Caco-2 (cell line): ENCODE results near the gene TRIO. TPM values are rescaled to one million over a fixed set of nuclear protein-coding genes. Genes with fewer than 3 reads are reported as not detected.
A peak's percentile ranks its signal among the peaks of the same experiment; 100 is the strongest.

Experiments
- BruUV-seq: library from RNA; stranded (reverse); fragments of 400-500 nt; replicated peaks from 2 replicates; lab custom pipeline; 2021; lab: Mats Ljungman, UMichigan
- CTCF ChIA-PET: fragments of 300-600 bp; sonication (Branson Sonifier 250); formaldehyde crosslinking; loops from one replicate; lab custom pipeline; 2022; ENCODE audit warnings: antibody characterized with exemption; lab: Charles Lee
- POLR2A ChIA-PET: fragments of 300-600 bp; sonication (Branson Sonifier 250); formaldehyde crosslinking; loops from one replicate; lab custom pipeline; 2022; ENCODE audit warnings: antibody characterized with exemption; lab: Charles Lee
- DNase-seq, 2 experiments: peaks; one replicate each; pipeline versions ENCODE4 v3.0.0 to v3.0.0-alpha.2; 2020 to 2022
- H3K27me3 ChIP-seq: replicated peaks from 2 replicates; pipeline ENCODE4 v1.6.0; 2011; ENCODE audit warnings: low read length; ENCODE audit not compliant: control insufficient read depth, insufficient read depth
- H3K36me3 ChIP-seq: 2 replicates; pipeline ENCODE4 v1.5.1; 2011; ENCODE audit warnings: low read length; ENCODE audit not compliant: control insufficient read depth, insufficient read depth
- H3K4me1 ChIP-seq: fragments of 250-450 bp; sonication (Bioruptor Pico); 2 replicates; pipeline ENCODE4 v1.5.1; 2020; ENCODE audit warnings: mild to moderate bottlenecking
- H3K4me3 ChIP-seq: 2 replicates; pipeline ENCODE4 v1.5.1; 2011; ENCODE audit warnings: low read depth, mild to moderate bottlenecking, control low read depth, low read length
- H3K9me3 ChIP-seq: fragments of 250-450 bp; sonication (Bioruptor Pico); 2 replicates; pipeline ENCODE4 v1.5.1; 2020; ENCODE audit warnings: mild to moderate bottlenecking, moderate library complexity
- H3K27ac Mint-ChIP-seq: one replicate; pipeline ENCODE4 v1.8.0; 2022; ENCODE audit warnings: mixed read lengths; ENCODE audit not compliant: unreplicated experiment
- H3K27me3 Mint-ChIP-seq: one replicate; pipeline ENCODE4 v1.8.0; 2022; ENCODE audit warnings: mixed read lengths; ENCODE audit not compliant: insufficient read depth, unreplicated experiment
- H3K36me3 Mint-ChIP-seq: one replicate; pipeline ENCODE4 v1.8.0; 2022; ENCODE audit warnings: mild to moderate bottlenecking, mixed read lengths; ENCODE audit not compliant: insufficient read depth, unreplicated experiment
- H3K4me1 Mint-ChIP-seq: one replicate; pipeline ENCODE4 v1.8.0; 2022; ENCODE audit warnings: low read depth, mixed read lengths; ENCODE audit not compliant: unreplicated experiment
- H3K4me3 Mint-ChIP-seq: one replicate; pipeline ENCODE4 v1.8.0; 2022; ENCODE audit warnings: mild to moderate bottlenecking, moderate library complexity, mixed read lengths; ENCODE audit not compliant: unreplicated experiment
- H3K9me3 Mint-ChIP-seq: one replicate; pipeline ENCODE4 v1.8.0; 2022; ENCODE audit warnings: mixed read lengths; ENCODE audit not compliant: unreplicated experiment
- intact Hi-C: fragments of 100-400 bp; cut with micrococcal nuclease; formaldehyde crosslinking; loops from one replicate; pipeline ENCODE4 v1.10.0; 2022; ENCODE audit not compliant: unreplicated experiment
- total RNA-seq: library from RNA; stranded (reverse); gene quantifications from 2 replicates; pipeline ENCODE4 v1.2.3, GENCODE V29; 2022
- TF ChIP-seq, protein P1 (sequence below), 2 experiments: fragments of 200-600 bp in 1 of 2; IDR thresholded peaks; 1 replicate in 1 of 2; 2 replicates in 1 of 2; pipeline versions ENCODE4 v1.5.1 to v1.8.0; 2011 to 2022; ENCODE audit warnings: antibody characterized with exemption in 1 of 2, control low read depth in 1 of 2, inconsistent platforms in 1 of 2, low read depth in 1 of 2, low read length in 1 of 2, mild to moderate bottlenecking in 1 of 2, moderate library complexity in 1 of 2; ENCODE audit not compliant: insufficient read depth in 1 of 2, severe bottlenecking in 1 of 2, unreplicated experiment in 1 of 2

Gene TRIO
- total RNA-seq, 1 experiment from 2014 or later: 92.0 TPM

DNA sequence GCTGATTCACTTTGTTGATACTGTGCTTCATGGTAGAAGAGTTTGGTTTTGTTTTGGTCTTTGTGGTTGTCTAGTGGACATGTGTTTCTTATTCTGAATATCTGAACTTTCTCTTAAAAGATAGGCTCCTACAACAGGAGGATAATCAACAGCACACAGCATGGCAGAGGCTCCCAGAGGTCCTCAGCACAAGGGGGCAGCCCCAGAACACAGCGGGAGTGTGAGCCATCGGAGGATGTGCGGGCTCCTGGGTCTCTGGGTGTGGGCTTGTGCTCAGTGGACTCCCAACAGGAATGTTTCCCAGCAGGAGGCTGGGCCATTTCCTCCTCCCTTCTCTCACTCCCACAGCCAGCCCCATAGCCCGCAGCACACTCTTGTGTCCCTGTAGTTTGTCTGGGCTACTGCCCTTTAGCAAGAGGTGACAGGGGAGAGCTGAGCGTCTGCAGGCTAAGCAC lies 274.2 kb downstream of the TRIO start:
- Mint-ChIP-seq H3K27ac (no peak overlapping the region), H3K4me1 (no peaks in the 10 kb centered on the region)

DNA sequence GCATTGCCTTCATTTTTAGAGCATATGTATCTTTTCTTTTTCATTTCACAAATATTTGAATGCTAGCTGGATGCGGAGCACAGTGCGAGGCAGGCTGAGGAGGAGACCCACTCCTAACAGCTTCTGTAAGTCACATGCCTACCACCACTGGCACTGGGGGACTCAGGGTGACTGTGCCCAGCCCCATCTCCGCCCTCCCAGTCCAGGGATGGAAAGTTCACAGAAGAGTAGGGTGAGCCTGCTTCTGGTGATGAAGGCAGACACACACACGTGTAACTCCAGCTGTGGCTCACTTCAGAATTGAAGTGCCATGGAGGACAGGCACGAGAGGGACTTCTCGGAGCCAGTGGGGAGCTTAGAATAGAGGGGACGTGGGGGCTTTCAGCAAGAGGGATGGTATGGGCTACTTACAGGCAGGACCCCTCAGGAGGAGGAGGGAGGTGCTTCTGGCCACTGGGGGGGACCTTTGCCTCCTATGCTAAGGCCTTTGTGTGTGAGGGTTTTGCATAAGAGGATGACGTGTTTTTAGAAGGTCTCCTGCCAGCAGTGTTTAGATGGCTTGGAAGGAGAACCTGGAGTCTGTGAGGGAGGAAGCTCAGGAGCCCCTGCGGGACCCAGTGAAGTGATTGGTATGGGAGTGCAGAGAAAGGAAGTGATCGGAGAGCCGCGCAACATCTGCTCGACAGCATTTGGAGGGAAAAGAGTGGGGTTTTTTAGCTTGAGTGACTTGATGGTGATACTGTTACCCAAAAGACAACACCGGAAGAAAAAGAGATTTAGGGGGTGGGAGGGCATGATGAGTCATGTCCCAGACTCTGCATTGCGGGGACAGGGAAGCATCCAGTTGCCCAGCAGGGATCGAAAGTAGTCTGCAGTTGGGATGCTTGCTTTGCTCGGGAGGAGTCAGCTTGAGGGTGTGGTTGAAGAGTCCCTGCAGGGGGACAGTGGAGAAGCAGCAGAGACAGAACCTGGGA lies 274.9 kb downstream of the TRIO start:
- H3K4me1 ChIP-seq: no peaks in the 10 kb centered on the region
- H3K36me3 Mint-ChIP-seq: peaks cover 55% of the 10 kb centered on the region
- TF ChIP-seq, protein P1, sequence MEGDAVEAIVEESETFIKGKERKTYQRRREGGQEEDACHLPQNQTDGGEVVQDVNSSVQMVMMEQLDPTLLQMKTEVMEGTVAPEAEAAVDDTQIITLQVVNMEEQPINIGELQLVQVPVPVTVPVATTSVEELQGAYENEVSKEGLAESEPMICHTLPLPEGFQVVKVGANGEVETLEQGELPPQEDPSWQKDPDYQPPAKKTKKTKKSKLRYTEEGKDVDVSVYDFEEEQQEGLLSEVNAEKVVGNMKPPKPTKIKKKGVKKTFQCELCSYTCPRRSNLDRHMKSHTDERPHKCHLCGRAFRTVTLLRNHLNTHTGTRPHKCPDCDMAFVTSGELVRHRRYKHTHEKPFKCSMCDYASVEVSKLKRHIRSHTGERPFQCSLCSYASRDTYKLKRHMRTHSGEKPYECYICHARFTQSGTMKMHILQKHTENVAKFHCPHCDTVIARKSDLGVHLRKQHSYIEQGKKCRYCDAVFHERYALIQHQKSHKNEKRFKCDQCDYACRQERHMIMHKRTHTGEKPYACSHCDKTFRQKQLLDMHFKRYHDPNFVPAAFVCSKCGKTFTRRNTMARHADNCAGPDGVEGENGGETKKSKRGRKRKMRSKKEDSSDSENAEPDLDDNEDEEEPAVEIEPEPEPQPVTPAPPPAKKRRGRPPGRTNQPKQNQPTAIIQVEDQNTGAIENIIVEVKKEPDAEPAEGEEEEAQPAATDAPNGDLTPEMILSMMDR (IDR thresholded peaks at IDR 0.05; ENCODE audit: insufficient read depth in 1 of 2, low read depth in 1 of 2, low read length in 1 of 2, severe bottlenecking in 1 of 2, unreplicated experiment in 1 of 2): no peak
- no peak for DNase-seq
- peaks cover 1% of the 10 kb centered on the region for H3K36me3 ChIP-seq
- intact Hi-C loops: no loop called here
- peak overlapping the region; percentile 66 for H3K27ac Mint-ChIP-seq
- no TSS peak for BruUV-seq
- POLR2A ChIA-PET: no interaction called here
- H3K27me3 Mint-ChIP-seq: no peaks in the 10 kb centered on the region
- H3K9me3 ChIP-seq: no peaks in the 10 kb centered on the region
- no peaks in the 10 kb centered on the region for H3K27me3 ChIP-seq
- H3K9me3 Mint-ChIP-seq: no peaks in the 10 kb centered on the region
- H3K4me3 ChIP-seq: no peak overlapping the region
- H3K4me3 Mint-ChIP-seq: no peak overlapping the region
- H3K4me1 Mint-ChIP-seq: no peaks in the 10 kb centered on the region
- CTCF ChIA-PET: no interaction called here

More for the DNA sequence above, 274.2 kb downstream of the TRIO start:
- CTCF ChIA-PET: no interaction called here
- BruUV-seq: no TSS peak
- no peaks in the 10 kb centered on the region for H3K9me3 Mint-ChIP-seq
- Histone ChIP-seq H3K36me3 (peaks cover 1% of the 10 kb centered on the region), H3K4me1 (no peaks in the 10 kb centered on the region), H3K27me3 (no peaks in the 10 kb centered on the region), H3K9me3 (no peaks in the 10 kb centered on the region), H3K4me3 (no peak overlapping the region)
- intact Hi-C loops: no loop called here
- DNase-seq: no peak
- H3K4me3 Mint-ChIP-seq: no peak overlapping the region
- POLR2A ChIA-PET: no interaction called here
- TF ChIP-seq, protein P1 (IDR thresholded peaks at IDR 0.05; ENCODE audit: insufficient read depth in 1 of 2, low read depth in 1 of 2, low read length in 1 of 2, severe bottlenecking in 1 of 2, unreplicated experiment in 1 of 2): no peak
- H3K27me3 Mint-ChIP-seq: no peaks in the 10 kb centered on the region
- H3K36me3 Mint-ChIP-seq: peaks cover 55% of the 10 kb centered on the region

DNA sequence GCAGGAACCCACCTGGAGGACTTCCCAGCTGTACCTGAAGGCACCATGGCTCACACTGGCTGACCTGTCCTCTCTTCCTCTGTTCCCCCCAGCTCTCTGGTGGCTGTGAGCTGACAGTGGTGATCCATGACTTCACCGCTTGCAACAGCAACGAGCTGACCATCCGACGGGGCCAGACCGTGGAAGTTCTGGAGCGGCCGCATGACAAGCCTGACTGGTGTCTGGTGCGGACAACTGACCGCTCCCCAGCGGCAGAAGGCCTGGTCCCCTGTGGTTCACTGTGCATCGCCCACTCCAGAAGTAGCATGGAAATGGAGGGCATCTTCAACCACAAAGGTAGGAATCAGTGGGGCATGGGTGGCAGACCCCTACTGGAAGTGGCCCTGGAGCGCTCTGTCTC lies 276.5 kb downstream of the TRIO start:
- CTCF ChIA-PET: interaction anchor here (0.9 kb wide), 1 partner anchor 14 kb away, joined by 3 read pairs; no protein-coding TSS in a partner anchor

More for the DNA sequence above, 276.5 kb downstream of the TRIO start:
- DNase-seq: no peak
- intact Hi-C loops: no loop called here
- Histone ChIP-seq H3K9me3 (no peaks in the 10 kb centered on the region), H3K27me3 (no peaks in the 10 kb centered on the region), H3K36me3 (peaks cover 1% of the 10 kb centered on the region), H3K4me1 (no peaks in the 10 kb centered on the region), H3K4me3 (no peak overlapping the region)
- Mint-ChIP-seq H3K4me3 (no peak overlapping the region), H3K9me3 (no peaks in the 10 kb centered on the region), H3K27me3 (no peaks in the 10 kb centered on the region), H3K4me1 (no peaks in the 10 kb centered on the region), H3K27ac (no peak overlapping the region), H3K36me3 (peaks cover 48% of the 10 kb centered on the region)
- BruUV-seq: no TSS peak
- TF ChIP-seq, protein P1 (IDR thresholded peaks at IDR 0.05; ENCODE audit: insufficient read depth in 1 of 2, low read depth in 1 of 2, low read length in 1 of 2, severe bottlenecking in 1 of 2, unreplicated experiment in 1 of 2): no peak
- POLR2A ChIA-PET: no interaction called here
